Osteoblast (primary cell): ENCODE measurements around the gene CATSPERB. TPM values are rescaled to one million over a fixed set of nuclear protein-coding genes. Genes with fewer than 3 reads are reported as not detected.
"Not testable (repeated sequence)": the region's sequence is repeated elsewhere in the genome, so short reads cannot be mapped to it uniquely, and the experiment has no call there.

Source experiments
- DNase-seq: peaks from one replicate; pipeline ENCODE4 v3.0.0; 2011; ENCODE audit warnings: low spot score, mixed read lengths; ENCODE audit not compliant: insufficient read length; ENCODE audit errors: missing footprints
- H2AFZ ChIP-seq: 2 replicates; pipeline ENCODE4 v1.6.0; 2011; ENCODE audit warnings: mild to moderate bottlenecking, low read length
- H3K27ac ChIP-seq: 2 replicates; pipeline ENCODE4 v1.5.1; 2011; ENCODE audit warnings: mild to moderate bottlenecking, low read depth, low read length, moderate library complexity
- H3K27me3 ChIP-seq: 2 replicates; pipeline ENCODE4 v1.6.0; 2012; ENCODE audit warnings: mild to moderate bottlenecking, control low read depth, inconsistent platforms, low read length, moderate library complexity; ENCODE audit not compliant: insufficient read depth
- H3K36me3 ChIP-seq: 2 replicates; pipeline ENCODE4 v1.5.1; 2011; ENCODE audit warnings: mild to moderate bottlenecking, low read length, control low read depth, moderate library complexity; ENCODE audit not compliant: insufficient read depth
- H3K4me1 ChIP-seq: 2 replicates; pipeline ENCODE4 v1.5.1; 2011; ENCODE audit warnings: mild to moderate bottlenecking, low read length, control low read depth, moderate library complexity; ENCODE audit not compliant: insufficient read depth
- H3K4me2 ChIP-seq: 2 replicates; pipeline ENCODE4 v1.6.0; 2011; ENCODE audit warnings: mild to moderate bottlenecking, low read length; ENCODE audit not compliant: insufficient read depth
- H3K4me3 ChIP-seq: fragments of 200-600 bp; sonication (generic); 3 replicates; pipeline ENCODE4 v1.5.1; 2012; ENCODE audit warnings: mild to moderate bottlenecking, low read length, inconsistent platforms; ENCODE audit not compliant: insufficient read depth
- H3K79me2 ChIP-seq: 2 replicates; pipeline ENCODE4 v1.6.0; 2012; ENCODE audit warnings: mild to moderate bottlenecking, low read length, control low read depth, inconsistent platforms; ENCODE audit not compliant: insufficient read depth
- H3K9me3 ChIP-seq: 2 replicates; pipeline ENCODE4 v1.5.1; 2011; ENCODE audit warnings: low read depth, low read length, control low read depth
- H4K20me1 ChIP-seq: 2 replicates; pipeline ENCODE4 v1.6.0; 2012; ENCODE audit warnings: mild to moderate bottlenecking, low read length, control low read depth; ENCODE audit not compliant: insufficient read depth
- total RNA-seq: library from RNA; depleted of rRNA; stranded (reverse); fragments of >200 nt; gene quantifications from 2 replicates; pipeline ENCODE4 v1.2.3, GENCODE V29; 2012
- TF ChIP-seq, protein P1 (sequence below): IDR thresholded peaks from 2 replicates; pipeline ENCODE4 v1.5.1; 2011; ENCODE audit warnings: mild to moderate bottlenecking, low read depth, low read length, moderate library complexity; ENCODE audit errors: extremely low read depth

CATSPERB gene
- total RNA-seq, 1 donor, result not detected

- no peaks in the 10 kb centered on the region for H3K27me3 ChIP-seq
- TF ChIP-seq, protein P1, sequence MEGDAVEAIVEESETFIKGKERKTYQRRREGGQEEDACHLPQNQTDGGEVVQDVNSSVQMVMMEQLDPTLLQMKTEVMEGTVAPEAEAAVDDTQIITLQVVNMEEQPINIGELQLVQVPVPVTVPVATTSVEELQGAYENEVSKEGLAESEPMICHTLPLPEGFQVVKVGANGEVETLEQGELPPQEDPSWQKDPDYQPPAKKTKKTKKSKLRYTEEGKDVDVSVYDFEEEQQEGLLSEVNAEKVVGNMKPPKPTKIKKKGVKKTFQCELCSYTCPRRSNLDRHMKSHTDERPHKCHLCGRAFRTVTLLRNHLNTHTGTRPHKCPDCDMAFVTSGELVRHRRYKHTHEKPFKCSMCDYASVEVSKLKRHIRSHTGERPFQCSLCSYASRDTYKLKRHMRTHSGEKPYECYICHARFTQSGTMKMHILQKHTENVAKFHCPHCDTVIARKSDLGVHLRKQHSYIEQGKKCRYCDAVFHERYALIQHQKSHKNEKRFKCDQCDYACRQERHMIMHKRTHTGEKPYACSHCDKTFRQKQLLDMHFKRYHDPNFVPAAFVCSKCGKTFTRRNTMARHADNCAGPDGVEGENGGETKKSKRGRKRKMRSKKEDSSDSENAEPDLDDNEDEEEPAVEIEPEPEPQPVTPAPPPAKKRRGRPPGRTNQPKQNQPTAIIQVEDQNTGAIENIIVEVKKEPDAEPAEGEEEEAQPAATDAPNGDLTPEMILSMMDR, result no peak
- H3K9me3 ChIP-seq, result no peaks in the 10 kb centered on the region
- H4K20me1 ChIP-seq, result no peaks in the 10 kb centered on the region
- H3K36me3 ChIP-seq, result no peaks in the 10 kb centered on the region
- no peak for DNase-seq
- H2AFZ ChIP-seq, result no peak overlapping the region
- H3K4me3 ChIP-seq, result no peak overlapping the region
- H3K4me1 ChIP-seq, result peaks cover 4% of the 10 kb centered on the region
- H3K79me2 ChIP-seq, result no peaks in the 10 kb centered on the region
- no peak overlapping the region for H3K27ac ChIP-seq
- no peak overlapping the region for H3K4me2 ChIP-seq
These were observed 161.9 kb downstream of the CATSPERB start for GRCh38 chr14:91570021-91570420.

- no peaks in the 10 kb centered on the region for H3K79me2 ChIP-seq
- H3K9me3 ChIP-seq, result no peaks in the 10 kb centered on the region
- H3K4me1 ChIP-seq, result no peaks in the 10 kb centered on the region
- H3K27me3 ChIP-seq, result no peaks in the 10 kb centered on the region
- no peak overlapping the region for H2AFZ ChIP-seq
- DNase-seq, result no peak
- H3K27ac ChIP-seq, result no peak overlapping the region
- no peaks in the 10 kb centered on the region for H4K20me1 ChIP-seq
- H3K4me2 ChIP-seq, result no peak overlapping the region
- H3K4me3 ChIP-seq, result no peak overlapping the region
- H3K36me3 ChIP-seq, result no peaks in the 10 kb centered on the region
- TF ChIP-seq, protein P1, result no peak
These were observed 162.6 kb downstream of the CATSPERB start for GRCh38 chr14:91569301-91569700.

DNA sequence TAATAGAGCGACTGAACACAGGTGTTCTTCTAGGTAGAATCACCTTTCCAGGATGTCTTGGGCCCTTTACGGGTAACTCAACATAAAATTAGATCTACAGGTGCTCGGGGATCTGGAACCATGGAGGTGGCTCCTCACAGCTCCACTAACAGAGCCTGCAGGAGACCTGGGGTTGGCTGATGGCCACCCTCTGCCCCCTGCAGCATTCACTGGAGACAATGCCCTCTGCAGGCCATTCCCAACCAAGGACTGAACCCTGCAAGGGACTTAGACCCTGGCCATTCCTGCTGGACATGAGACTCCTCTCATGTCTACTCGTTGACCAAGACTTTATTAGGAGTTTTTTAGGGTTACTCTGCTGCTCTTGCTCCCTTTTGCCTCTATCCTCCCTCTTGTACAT is 163.3 kb downstream of the CATSPERB start:
- no peak for DNase-seq
- Histone ChIP-seq H3K79me2 (no peaks in the 10 kb centered on the region), H3K27me3 (no peaks in the 10 kb centered on the region), H3K4me2 (no peak overlapping the region), H3K4me1 (no peaks in the 10 kb centered on the region), H2AFZ (no peak overlapping the region), H3K9me3 (no peaks in the 10 kb centered on the region), H3K27ac (no peak overlapping the region), H3K4me3 (no peak overlapping the region), H3K36me3 (no peaks in the 10 kb centered on the region), H4K20me1 (no peaks in the 10 kb centered on the region)
- TF ChIP-seq, protein P1, result no peak

- H4K20me1 ChIP-seq, H2AFZ ChIP-seq: not testable (repeated sequence)
These were observed 164.1 kb downstream of the CATSPERB start for GRCh38 chr14:91567827-91568226.

More at GRCh38 chr14:91567827-91568226, 164.1 kb downstream of the CATSPERB start:
- H3K27me3 ChIP-seq, H3K79me2 ChIP-seq, H3K9me3 ChIP-seq, H3K36me3 ChIP-seq, H3K4me2 ChIP-seq, H3K4me3 ChIP-seq, H3K4me1 ChIP-seq, DNase-seq, H3K27ac ChIP-seq: not testable (repeated sequence)
